HepG2 (cell line): ENCODE results near the gene MAP3K19. TPM values are rescaled to one million over a fixed set of nuclear protein-coding genes. Genes with fewer than 3 reads are reported as not detected.

Source experiments
- ATAC-seq: fragments of 200-7000 bp; cut with Tn5 transposase; 3 replicates; pipeline ENCODE4 v1.9.1; 2020; ENCODE audit warnings: mild to moderate bottlenecking, moderate library complexity
- BruUV-seq: library from RNA; stranded (reverse); fragments of 400-500 nt; replicated peaks from 2 replicates; lab custom pipeline; 2021; lab: Mats Ljungman, UMichigan
- CTCF ChIA-PET: fragments of 300-600 bp; formaldehyde crosslinking; extraction: SDS; loops from one replicate; lab custom pipeline; 2021; ENCODE audit warnings: low total read pairs, inconsistent platforms, low intra/inter-chr PET ratio; lab: Yijun Ruan, JAX
- POLR2A ChIA-PET: fragments of 350-600 bp; sonication (Branson Sonifier 250); formaldehyde crosslinking; loops from one replicate; lab custom pipeline; 2020; ENCODE audit warnings: antibody characterized with exemption, inconsistent platforms; lab: Yijun Ruan, JAX
- DNase-seq: peaks from one replicate; pipeline ENCODE4 v3.0.0-alpha.2; 2015; ENCODE audit warnings: low spot score
- FAIRE-seq: peaks from 3 replicates; lab custom pipeline; 2011; peaks lifted over from hg19 to GRCh38; lab: Jason Lieb, UNC
- H2AFZ ChIP-seq: one replicate; pipeline ENCODE4 v1.6.1; 2011; ENCODE audit warnings: low read length, inconsistent platforms
- H3K27ac ChIP-seq: fragments of 300-600 bp; 3 replicates; pipeline ENCODE4 v1.8.0; 2011; ENCODE audit warnings: mixed run types, mild to moderate bottlenecking, mixed read lengths, low read length, inconsistent platforms; ENCODE audit not compliant: insufficient read depth; ENCODE audit errors: extremely low read length
- H3K27me3 ChIP-seq, 2 experiments: fragments of 200-600 bp in 1 of 2; 2 replicates in 1 of 2; 3 replicates in 1 of 2; pipeline versions ENCODE4 v1.6.0 to v1.8.0; 2011; ENCODE audit warnings: low read length in 2 of 2, mild to moderate bottlenecking in 2 of 2, moderate library complexity in 2 of 2, inconsistent platforms in 1 of 2; ENCODE audit not compliant: insufficient read depth in 2 of 2, control insufficient read depth in 1 of 2
- H3K36me3 ChIP-seq, 2 experiments: fragments of 200-600 bp in 1 of 2; replicated peaks in 1 of 2; 2 replicates in 1 of 2; 3 replicates in 1 of 2; pipeline versions ENCODE4 v1.5.1 to v1.8.0; 2011; ENCODE audit warnings: low read length in 2 of 2, inconsistent platforms in 1 of 2; ENCODE audit not compliant: insufficient read depth in 2 of 2, control insufficient read depth in 1 of 2
- H3K4me1 ChIP-seq: 2 replicates; pipeline ENCODE4 v1.5.1; 2012; ENCODE audit warnings: low read length, inconsistent platforms; ENCODE audit not compliant: insufficient read depth
- H3K4me2 ChIP-seq: 2 replicates; pipeline ENCODE4 v1.6.0; 2011; ENCODE audit warnings: low read depth, low read length, inconsistent platforms
- H3K4me3 ChIP-seq, 3 experiments: fragments of 200-600 bp in 1 of 3; sonication (generic), shearing (Covaris generic) in 1 of 3; replicated peaks in 1 of 3; 2 replicates each; pipeline ENCODE4 v1.5.1; 2011 to 2016; ENCODE audit warnings: low read length in 3 of 3, inconsistent platforms in 2 of 3, low read depth in 2 of 3, mild to moderate bottlenecking in 2 of 3, control low read depth in 1 of 3, mixed read lengths in 1 of 3; ENCODE audit not compliant: insufficient read depth in 1 of 3
- H3K79me2 ChIP-seq: one replicate; pipeline ENCODE4 v1.6.1; 2011; ENCODE audit warnings: low read length, inconsistent platforms; ENCODE audit not compliant: insufficient read depth
- H3K9ac ChIP-seq: 2 replicates; pipeline ENCODE4 v1.6.0; 2011; ENCODE audit warnings: mild to moderate bottlenecking, low read depth, low read length, inconsistent platforms; ENCODE audit not compliant: insufficient read depth
- H3K9me3 ChIP-seq: 2 replicates; pipeline ENCODE4 v1.5.1; 2012; ENCODE audit warnings: mild to moderate bottlenecking, low read length
- H4K20me1 ChIP-seq: 2 replicates; pipeline ENCODE4 v1.6.0; 2011; ENCODE audit warnings: inconsistent platforms, mild to moderate bottlenecking, low read length, moderate library complexity; ENCODE audit not compliant: insufficient read depth
- BRD4 ChIP-seq: sonication (generic); formaldehyde crosslinking; IDR thresholded peaks from 2 replicates; pipeline ENCODE4 v1.4.0; 2020; ENCODE audit warnings: missing genetic modification reagents
- GTF3A ChIP-seq: sonication (generic); formaldehyde crosslinking; conservative IDR thresholded peaks from 2 replicates; pipeline ENCODE4 v1.4.0; 2020; ENCODE audit warnings: mild to moderate bottlenecking, missing genetic modification reagents
- KLF16 ChIP-seq, 2 experiments: sonication (generic) in 1 of 2; formaldehyde crosslinking in 1 of 2; IDR thresholded peaks; 2 replicates each; pipeline versions ENCODE4 v1.6.1 to v1.8.0; 2016 to 2023; ENCODE audit warnings: missing genetic modification reagents in 2 of 2, missing compliant biosample characterization in 1 of 2
- MIER2 ChIP-seq: IDR thresholded peaks from 2 replicates; pipeline ENCODE4 v1.6.1; 2016; ENCODE audit warnings: missing biosample characterization, missing genetic modification reagents
- PHB2 ChIP-seq: fragments of 450-650 bp; IDR thresholded peaks from 2 replicates; pipeline ENCODE4 v1.6.1; 2018; ENCODE audit not compliant: partially characterized antibody
- PPARG ChIP-seq: conservative IDR thresholded peaks from 2 replicates; pipeline ENCODE4 v1.6.1; 2016; ENCODE audit warnings: missing biosample characterization, missing genetic modification reagents
- RBAK ChIP-seq: sonication (generic); formaldehyde crosslinking; IDR thresholded peaks from 2 replicates; pipeline ENCODE4 v1.5.1; 2020; ENCODE audit warnings: mild to moderate bottlenecking, missing genetic modification reagents
- SAFB2 ChIP-seq: sonication (generic); formaldehyde crosslinking; IDR thresholded peaks from 2 replicates; pipeline ENCODE4 v1.5.1; 2020; ENCODE audit warnings: missing genetic modification reagents, low read depth, mild to moderate bottlenecking, borderline replicate concordance
- TARDBP ChIP-seq: sonication (generic); formaldehyde crosslinking; IDR thresholded peaks from 2 replicates; pipeline ENCODE4 v1.8.0; 2022; ENCODE audit warnings: mild to moderate bottlenecking, missing genetic modification reagents
- ZEB1 ChIP-seq: IDR thresholded peaks from 2 replicates; pipeline ENCODE4 v1.6.1; 2012; ENCODE audit warnings: mild to moderate bottlenecking, low read depth, inconsistent platforms; ENCODE audit not compliant: insufficient replicate concordance
- ZFP37 ChIP-seq: sonication (generic); formaldehyde crosslinking; IDR thresholded peaks from 2 replicates; pipeline ENCODE4 v1.4.0; 2020; ENCODE audit warnings: missing genetic modification reagents, borderline replicate concordance
- ZMAT5 ChIP-seq: sonication (generic); formaldehyde crosslinking; IDR thresholded peaks from 2 replicates; pipeline ENCODE4 v1.5.0; 2020; ENCODE audit warnings: mild to moderate bottlenecking, low read depth, missing genetic modification reagents, borderline replicate concordance
- ZNF33B ChIP-seq: sonication (generic); formaldehyde crosslinking; IDR thresholded peaks from 2 replicates; pipeline ENCODE4 v1.5.1; 2020; ENCODE audit warnings: mild to moderate bottlenecking, missing genetic modification reagents
- ZNF451 ChIP-seq: sonication (generic); formaldehyde crosslinking; IDR thresholded peaks from 2 replicates; pipeline ENCODE4 v1.5.0; 2020; ENCODE audit warnings: mild to moderate bottlenecking, missing genetic modification reagents
- ZNF766 ChIP-seq: sonication (generic); formaldehyde crosslinking; IDR thresholded peaks from 2 replicates; pipeline ENCODE4 v1.5.0; 2020; ENCODE audit warnings: missing genetic modification reagents, borderline replicate concordance
- ZNF773 ChIP-seq: sonication (generic); formaldehyde crosslinking; IDR thresholded peaks from 2 replicates; pipeline ENCODE4 v1.4.0; 2020; ENCODE audit warnings: missing genetic modification reagents, borderline replicate concordance
- WGBS: methylation state at CpG from one replicate; pipeline ENCODE4 v1.1.6; 2017; ENCODE audit warnings: low lambda C conversion rate; 5-methylcytosine and 5-hydroxymethylcytosine counted together
- in situ Hi-C: cut with HindIII; loops from 2 replicates; pipeline ENCODE4 v1.10.0; 2017; ENCODE audit warnings: low pct_unique_long_range_greater_than_20kb; ENCODE audit not compliant: extremely low pct_ligation_motif_present
- intact Hi-C: fragments of 100-400 bp; cut with micrococcal nuclease; formaldehyde crosslinking; loops from one replicate; pipeline ENCODE4 v1.10.0; 2022; ENCODE audit not compliant: unreplicated experiment
- polyA plus RNA-seq, 8 experiments: library from polyadenylated mRNA; depleted of rRNA in 3 of 8; stranded (reverse) in 7 of 8; unstranded in 1 of 8; fragments of >200 nt; fragmentation: Illumina TruSeq in 4 of 8; extraction: Trizol in 4 of 8; gene quantifications; 2 replicates each; pipeline versions ENCODE4 v1.2.1 to v1.2.3, GENCODE V29; 2011 to 2016; ENCODE audit warnings: low read depth in 4 of 8, missing spikeins in 1 of 8, mixed read lengths in 1 of 8; ENCODE audit not compliant: insufficient read depth in 1 of 8
- total RNA-seq, 5 experiments: library from RNA; depleted of rRNA; stranded (reverse); fragments of >200 nt; fragmentation: Illumina TruSeq; extraction: Trizol; gene quantifications; 2 replicates each; pipeline ENCODE4 v1.2.3, GENCODE V29; 2016; ENCODE audit warnings: low read depth in 1 of 5
- TF ChIP-seq, protein P1 (sequence below): sonication (generic); formaldehyde crosslinking; IDR thresholded peaks from 2 replicates; pipeline ENCODE4 v1.5.1; 2020; ENCODE audit warnings: mild to moderate bottlenecking, missing genetic modification reagents, moderate library complexity

MAP3K19 gene
- total and polyA plus RNA-seq, 2 of the 13 experiments (the other 11 are each of a cell fraction or from before 2014, with no cell fraction given) = not detected

- TF ChIP-seq, protein P1, sequence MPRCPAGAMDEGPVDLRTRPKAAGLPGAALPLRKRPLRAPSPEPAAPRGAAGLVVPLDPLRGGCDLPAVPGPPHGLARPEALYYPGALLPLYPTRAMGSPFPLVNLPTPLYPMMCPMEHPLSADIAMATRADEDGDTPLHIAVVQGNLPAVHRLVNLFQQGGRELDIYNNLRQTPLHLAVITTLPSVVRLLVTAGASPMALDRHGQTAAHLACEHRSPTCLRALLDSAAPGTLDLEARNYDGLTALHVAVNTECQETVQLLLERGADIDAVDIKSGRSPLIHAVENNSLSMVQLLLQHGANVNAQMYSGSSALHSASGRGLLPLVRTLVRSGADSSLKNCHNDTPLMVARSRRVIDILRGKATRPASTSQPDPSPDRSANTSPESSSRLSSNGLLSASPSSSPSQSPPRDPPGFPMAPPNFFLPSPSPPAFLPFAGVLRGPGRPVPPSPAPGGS (CRISPR knock-in tag) = no peak
- no peak for TF ChIP-seq GTF3A
- TF ChIP-seq KLF16 (CRISPR knock-in tag; IDR thresholded peaks at IDR 0.05) = no peak
- TF ChIP-seq ZEB1 = no peak
- no peak for TF ChIP-seq SAFB2 (CRISPR knock-in tag)
- TF ChIP-seq, all 625 proteins: peak for 0
Measured at GRCh38 chr2:134943540-134943939, 103.7 kb downstream of the MAP3K19 start (continued).

DNA sequence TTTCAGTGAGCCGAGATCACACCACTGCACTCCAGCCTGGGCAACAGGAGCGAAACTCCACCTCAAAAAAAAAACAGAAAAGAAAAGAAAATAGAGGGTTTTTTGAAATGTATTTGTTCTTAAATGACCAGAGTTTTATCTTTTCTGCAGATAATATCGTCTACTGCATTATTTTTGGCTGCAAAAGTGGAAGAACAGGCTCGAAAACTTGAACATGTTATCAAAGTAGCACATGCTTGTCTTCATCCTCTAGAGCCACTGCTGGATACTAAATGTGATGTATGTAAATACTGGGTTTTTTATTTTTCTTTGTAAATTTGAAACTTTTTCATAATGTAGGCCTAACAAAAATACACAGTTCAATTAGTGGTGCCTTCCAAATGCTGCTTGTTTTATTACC, 110.6 kb downstream of the MAP3K19 start:
- Histone ChIP-seq H3K4me2 (no peak overlapping the region), H3K9me3 (no peaks in the 10 kb centered on the region), H3K79me2 (peaks cover 78% of the 10 kb centered on the region), H4K20me1 (peaks cover 54% of the 10 kb centered on the region), H3K36me3 (peaks cover 8 to 47% of the 10 kb centered on the region in 2 experiments), H3K4me3 (no peak overlapping the region), H3K27me3 (no peaks in the 10 kb centered on the region), H2AFZ (no peak overlapping the region), H3K27ac (no peak overlapping the region), H3K4me1 (peaks cover 39% of the 10 kb centered on the region), H3K9ac (no peak overlapping the region)
- in situ Hi-C loops = no loop called here
- no peak for DNase-seq
- no TSS peak for BruUV-seq
- TF ChIP-seq RBAK (CRISPR knock-in tag) (no peak), ZNF33B (CRISPR knock-in tag) (no peak), MIER2 (CRISPR knock-in tag) (no peak), BRD4 (no peak), PHB2 (no peak), TARDBP (CRISPR knock-in tag) (no peak), ZMAT5 (no peak), PPARG (CRISPR knock-in tag) (no peak), ZNF451 (no peak), ZFP37 (CRISPR knock-in tag) (no peak), ZNF773 (CRISPR knock-in tag) (no peak), ZNF766 (no peak)
- FAIRE-seq = no peak
- intact Hi-C loops = loop anchor here (10.0 kb wide), 1 partner anchor 1048 kb away; the partner anchor contains the start of gene DARS1
- no peak for ATAC-seq
- ChIA-PET POLR2A (no interaction called here), CTCF (no interaction called here)
- WGBS = 97% methylated on average over 4 of the region's 4 CpGs
